Activated CD4-positive, alpha-beta T cell treated with anti-CD3 and anti-CD28 coated beads, Interleukin-10, Interleukin-2, amounts not matched to agents 100 ng/mL and 50 ng/mL, durations not matched to agents 16 hours and 8 hours (primary cell): ENCODE measurements around the gene AJUBA.
"Not testable (repeated sequence)": the region's sequence is repeated elsewhere in the genome, so short reads cannot be mapped to it uniquely, and the experiment has no call there.

Experiments used
- DNase-seq: peaks from one replicate; pipeline ENCODE4 v3.0.0-alpha.2; 2020

Gene AJUBA

GRCh38 chr14:23005451-23006187, 23.3 kb upstream of the AJUBA start:
- no peak for DNase-seq

GRCh38 chr14:23004274-23004673, 21.9 kb upstream of the AJUBA start:
- not testable (repeated sequence) for DNase-seq

GRCh38 chr14:23002592-23002991, 20.2 kb upstream of the AJUBA start:
- no peak for DNase-seq

GRCh38 chr14:23000860-23001259, 18.5 kb upstream of the AJUBA start:
- DNase-seq: no peak

- no peak for DNase-seq
Observed at GRCh38 chr14:22998329-22999012, 16.1 kb upstream of the AJUBA start.

- no peak for DNase-seq
Observed at GRCh38 chr14:22997676-22998323, 15.4 kb upstream of the AJUBA start.

GRCh38 chr14:22996768-22997654, 14.7 kb upstream of the AJUBA start:
- DNase-seq: no peak

- DNase-seq: no peak
Observed at GRCh38 chr14:22995889-22996625, 13.7 kb upstream of the AJUBA start.

- peak; percentile 32 for DNase-seq
Observed at GRCh38 chr14:22994762-22995275, 12.5 kb upstream of the AJUBA start.

- no peak for DNase-seq
Observed at GRCh38 chr14:22993517-22993916, 11.2 kb upstream of the AJUBA start.

- no peak for DNase-seq
Observed at GRCh38 chr14:22991852-22992251, 9.5 kb upstream of the AJUBA start.

- DNase-seq: no peak
Observed at GRCh38 chr14:22987291-22987690, 4.9 kb upstream of the AJUBA start.

- peak; percentile 89 for DNase-seq
Observed at GRCh38 chr14:22986508-22987054, 4.2 kb upstream of the AJUBA start.

- no peak for DNase-seq
Observed at GRCh38 chr14:22985894-22986507, 3.6 kb upstream of the AJUBA start.

- no peak for DNase-seq
Observed at GRCh38 chr14:22984959-22985658, 2.8 kb upstream of the AJUBA start.

GRCh38 chr14:22981876-22982476, 375 bp downstream of the AJUBA start:
- DNase-seq: no peak

GRCh38 chr14:22981090-22981875, 1.1 kb downstream of the AJUBA start:
- no peak for DNase-seq

GRCh38 chr14:22980672-22981089, 1.7 kb downstream of the AJUBA start:
- no peak for DNase-seq

GRCh38 chr14:22979748-22980392, 2.5 kb downstream of the AJUBA start:
- DNase-seq: no peak
